Measurements from ENCODE around the gene KNTC1.
"Not testable (repeated sequence)": the region's sequence is repeated elsewhere in the genome, so short reads cannot be mapped to it uniquely, and the experiment has no call there.

KNTC1 gene

GRCh38 chr12:122651520-122652224, 124.6 kb downstream of the KNTC1 start:
- DNase-seq = no peak

GRCh38 chr12:122653291-122653690, 126.2 kb downstream of the KNTC1 start:
- not testable (repeated sequence) for DNase-seq

GRCh38 chr12:122656298-122656697, 129.2 kb downstream of the KNTC1 start:
- no peak for DNase-seq

GRCh38 chr12:122659579-122659978, 132.5 kb downstream of the KNTC1 start:
- DNase-seq = peak; percentile 25

- DNase-seq = no peak
These were observed 134.2 kb downstream of the KNTC1 start for GRCh38 chr12:122661246-122661645.

- no peak for DNase-seq
These were observed 134.9 kb downstream of the KNTC1 start for GRCh38 chr12:122661938-122662337.

GRCh38 chr12:122665349-122665748, 138.3 kb downstream of the KNTC1 start:
- DNase-seq = no peak

GRCh38 chr12:122665759-122666158, 138.7 kb downstream of the KNTC1 start:
- DNase-seq = no peak

- no peak for DNase-seq
These were observed 141.2 kb downstream of the KNTC1 start for GRCh38 chr12:122668268-122668667.

- no peak for DNase-seq
These were observed 142.5 kb downstream of the KNTC1 start for GRCh38 chr12:122669397-122670070.

GRCh38 chr12:122672515-122672914, 145.5 kb downstream of the KNTC1 start:
- no peak for DNase-seq
